ENCODE measurements around the gene PTPRN.

- TF ChIP-seq CTCF (IDR thresholded peaks at IDR 0.05 in 2 of 3, conservative IDR thresholded peaks at IDR 0.05 in 1 of 3; ENCODE audit: borderline replicate concordance in 1 of 3, insufficient read depth in 1 of 3, low read depth in 2 of 3, low read length in 2 of 3), result no peak
- TF ChIP-seq EZH2 (IDR thresholded peaks at IDR 0.05), result no peak
- no peak for TF ChIP-seq ZNF274 (IDR thresholded peaks at IDR 0.05; ENCODE audit: low read depth, low read length)
- TF ChIP-seq YY1 (IDR thresholded peaks at IDR 0.05; ENCODE audit: extremely low read depth, insufficient replicate concordance, low read depth, low read length), result no peak
- no peak for TF ChIP-seq EZH2phosphoT487 (IDR thresholded peaks at IDR 0.05; ENCODE audit: borderline replicate concordance)
- TF ChIP-seq MAX (IDR thresholded peaks at IDR 0.05), result no peak
- TF ChIP-seq EGR1 (IDR thresholded peaks at IDR 0.05; ENCODE audit: low read depth), result no peak
- TF ChIP-seq POLR2A (IDR thresholded peaks at IDR 0.05; ENCODE audit: borderline replicate concordance, extremely low read depth, insufficient read depth, insufficient read length), result no peak
- no peak for TF ChIP-seq POLR2AphosphoS5 (IDR thresholded peaks at IDR 0.05; ENCODE audit: low read depth, low read length)
- no peak for TF ChIP-seq SIN3A (IDR thresholded peaks at IDR 0.05; ENCODE audit: low read depth)
- TF ChIP-seq SRF (IDR thresholded peaks at IDR 0.05; ENCODE audit: low read depth), result no peak
These were observed 22.6 kb downstream of the PTPRN start for GRCh38 chr2:219286436-219287115.

All from HCT116 (cell line).